Psoas muscle (tissue), 8 donors: ENCODE data around the gene MRPL55. TPM values are rescaled to one million over a fixed set of nuclear protein-coding genes. Genes with fewer than 3 reads are reported as not detected.

Experiments used
- ATAC-seq, 4 donors: fragments of 200-7000 bp; cut with Tn5 transposase; one replicate each; pipeline ENCODE4 v1.9.1; 2020; ENCODE audit warnings: moderate library complexity in 3 of 4, mild to moderate bottlenecking in 2 of 4
- DNase-seq, 2 donors: peaks; one replicate each; pipeline ENCODE4 v3.0.0-alpha.2; 2020
- H3K27ac ChIP-seq: fragments of 200-600 bp; one replicate; pipeline ENCODE4 v1.8.0; 2022
- H3K27me3 ChIP-seq, 3 donors: fragments of 200-600 bp in 1 of 3; one replicate each; pipeline versions ENCODE4 v1.6.1 to v1.8.0; 2013 to 2022; ENCODE audit warnings: low read length in 2 of 3, mild to moderate bottlenecking in 2 of 3, moderate library complexity in 1 of 3; ENCODE audit not compliant: insufficient read depth in 3 of 3
- H3K36me3 ChIP-seq, 2 donors: fragments of 200-600 bp in 1 of 2; one replicate each; pipeline versions ENCODE4 v1.6.1 to v1.8.0; 2013 to 2022; ENCODE audit warnings: low read depth in 1 of 2, mild to moderate bottlenecking in 1 of 2, moderate library complexity in 1 of 2; ENCODE audit not compliant: insufficient read depth in 1 of 2
- H3K4me1 ChIP-seq: fragments of 200-600 bp; one replicate; pipeline ENCODE4 v1.8.0; 2022
- H3K4me3 ChIP-seq: fragments of 200-600 bp; one replicate; pipeline ENCODE4 v1.8.0; 2022; ENCODE audit warnings: mild to moderate bottlenecking
- H3K9me3 ChIP-seq: fragments of 200-600 bp; one replicate; pipeline ENCODE4 v1.8.0; 2022
- CTCF ChIP-seq: fragments of 200-600 bp; IDR thresholded peaks from one replicate; pipeline ENCODE4 v1.8.0; 2022; ENCODE audit warnings: antibody characterized with exemption
- WGBS, 3 donors: extraction: QIAGEN DNeasy Blood & Tissue Kit; methylation state at CpG; one replicate each; pipeline versions ENCODE4 v1.1.6 to v1.1.7; 2013; 5-methylcytosine and 5-hydroxymethylcytosine counted together
- intact Hi-C, 2 donors: fragments of 100-400 bp; cut with DNase I; formaldehyde crosslinking; loops; one replicate each; pipeline versions ENCODE4 v1.11.0 to v1.14.2; 2022
- polyA plus RNA-seq, 3 donors: library from polyadenylated mRNA; stranded (reverse); fragments of 200-250 nt; gene quantifications; one replicate each; pipeline ENCODE4 v1.2.3, GENCODE V29; 2013
- total RNA-seq, 4 donors: library from RNA; stranded (reverse); fragmentation: NEBNext Ultra II Directional in 2 of 4; extraction: Animal tissue kit (Norgen Biotek cat#: 25700) in 2 of 4; gene quantifications; one replicate each; pipeline versions ENCODE4 v1.2.1 to v1.2.4, GENCODE V29; 2021 to 2023
- donor health status: healthy with polysubstance abuse.
- donor health status: DM: no; HTN: no; CAD: no; lungs with moderate emphysema.
- donor health status: Bipolar disorder and iron deficiency.
- donor health status: healthy.
- donor health status: DM: yes; HTN: yes; CAD: no.
- donor health status: DM: no; HTN: no; CAD: no.
- donor health status: DM: no; HTN: no; CAD: no.
- donor health status: DM: yes; HTN: yes; CAD: no.

The MRPL55 gene
- total and polyA plus RNA-seq, 7 donors: 35.7 to 86.2 (median 43.4) TPM

GRCh38 chr1:228143480-228144192 lies 34.5 kb upstream of the MRPL55 start:
- no peak overlapping the region for H3K27ac ChIP-seq
- intact Hi-C loops: no loop called here
- WGBS, 3 donors: 87 to 91% (median 88%) methylated on average over 12 of the region's 12 CpGs

GRCh38 chr1:228142701-228143136 lies 33.6 kb upstream of the MRPL55 start:
- intact Hi-C loops: no loop called here
- peak overlapping the region; percentile 97 for H3K27ac ChIP-seq

More at GRCh38 chr1:228143480-228144192, 34.5 kb upstream of the MRPL55 start:
- Histone ChIP-seq H3K9me3 (no peaks in the 10 kb centered on the region), H3K27me3 (no peaks in the 10 kb centered on the region), H3K36me3 (peaks cover 7 to 30% of the 10 kb centered on the region in 2 donors), H3K4me1 (peaks cover 30% of the 10 kb centered on the region), H3K4me3 (no peak overlapping the region)
- ATAC-seq: no peak
- DNase-seq: no peak
- TF ChIP-seq CTCF: no peak

GRCh38 chr1:228142155-228142691 lies 33.1 kb upstream of the MRPL55 start:
- peaks cover 30% of the 10 kb centered on the region for H3K4me1 ChIP-seq
- H3K4me3 ChIP-seq: peak overlapping the region; percentile 89
- peak in 1 of 2 donors; percentile 53 for DNase-seq

More at GRCh38 chr1:228142701-228143136, 33.6 kb upstream of the MRPL55 start:
- H3K36me3 ChIP-seq: peaks cover 7 to 21% of the 10 kb centered on the region in 2 donors
- no peaks in the 10 kb centered on the region for H3K27me3 ChIP-seq
- WGBS, 3 donors: 42 to 59% (median 44%) methylated on average over 11 of the region's 11 CpGs
- ATAC-seq (no peak), DNase-seq (peak in 1 of 2 donors; percentile 50)
- no peaks in the 10 kb centered on the region for H3K9me3 ChIP-seq
- peak overlapping the region; percentile 89 for H3K4me3 ChIP-seq
- no peak for TF ChIP-seq CTCF
- peaks cover 30% of the 10 kb centered on the region for H3K4me1 ChIP-seq

GRCh38 chr1:228141226-228142044 lies 32.3 kb upstream of the MRPL55 start:
- WGBS, 3 donors: 10 to 26% (median 17%) methylated on average over 27 of the region's 27 CpGs
- Histone ChIP-seq H3K27ac (peak overlapping the region; percentile 97), H3K36me3 (peaks cover 4 to 8% of the 10 kb centered on the region in 2 donors), H3K4me1 (peaks cover 30% of the 10 kb centered on the region), H3K27me3 (no peaks in the 10 kb centered on the region), H3K4me3 (peak overlapping the region; percentile 89), H3K9me3 (no peaks in the 10 kb centered on the region)
- intact Hi-C loops: no loop called here
- no peak for TF ChIP-seq CTCF
- DNase-seq (peak; percentile 72 to 74), ATAC-seq (peak in 1 of 4 donors; percentile 7)

More at GRCh38 chr1:228142155-228142691, 33.1 kb upstream of the MRPL55 start:
- TF ChIP-seq CTCF: no peak
- no peaks in the 10 kb centered on the region for H3K9me3 ChIP-seq
- peaks cover 7 to 16% of the 10 kb centered on the region in 2 donors for H3K36me3 ChIP-seq
- WGBS, 3 donors: 35 to 53% (median 39%) methylated on average over 15 to 16 of the region's 16 CpGs
- ATAC-seq: no peak
- peak overlapping the region; percentile 97 for H3K27ac ChIP-seq
- intact Hi-C loops: no loop called here
- no peaks in the 10 kb centered on the region for H3K27me3 ChIP-seq
